PC-9 (cell line): ENCODE results near the gene RNASE9. TPM values are rescaled to one million over a fixed set of nuclear protein-coding genes. Genes with fewer than 3 reads are reported as not detected.
"Not testable (repeated sequence)": the region's sequence is repeated elsewhere in the genome, so short reads cannot be mapped to it uniquely, and the experiment has no call there.

Source experiments
- BruUV-seq: library from RNA; stranded (reverse); fragments of 400-500 nt; replicated peaks from 2 replicates; lab custom pipeline; 2021; lab: Mats Ljungman, UMichigan
- CTCF ChIA-PET: fragments of 300-600 bp; sonication (Branson Sonifier 250); formaldehyde crosslinking; loops from one replicate; lab custom pipeline; 2022; ENCODE audit warnings: antibody characterized with exemption; lab: Charles Lee
- POLR2A ChIA-PET: fragments of 300-600 bp; sonication (Branson Sonifier 250); formaldehyde crosslinking; loops from one replicate; lab custom pipeline; 2022; ENCODE audit warnings: antibody characterized with exemption; ENCODE audit not compliant: unreplicated experiment; lab: Charles Lee
- DNase-seq, 2 experiments: peaks; one replicate each; pipeline versions ENCODE4 v3.0.0 to v3.0.0-alpha.2; 2015 to 2022; ENCODE audit warnings: mixed read lengths in 1 of 2
- H2AFZ ChIP-seq: fragments of 200-600 bp; sonication (generic); 2 replicates; pipeline ENCODE4 v1.8.1; 2017; ENCODE audit warnings: antibody characterized with exemption
- H3F3A ChIP-seq: fragments of 200-600 bp; sonication (generic); 2 replicates; pipeline ENCODE4 v1.8.1; 2017; ENCODE audit warnings: antibody characterized with exemption, mild to moderate bottlenecking, low read depth; ENCODE audit not compliant: insufficient read depth
- H3K27ac ChIP-seq: fragments of 200-600 bp; sonication (generic); 2 replicates; pipeline ENCODE4 v1.6.1; 2016; ENCODE audit warnings: mixed run types
- H3K27me3 ChIP-seq: fragments of 200-600 bp; sonication (generic); 2 replicates; pipeline ENCODE4 v1.6.1; 2016; ENCODE audit warnings: low read depth, mixed run types; ENCODE audit not compliant: insufficient read depth
- H3K36me3 ChIP-seq: fragments of 200-600 bp; sonication (generic); 2 replicates; pipeline ENCODE4 v1.6.1; 2016; ENCODE audit warnings: low read depth, mixed run types
- H3K4me1 ChIP-seq: fragments of 200-600 bp; sonication (generic); replicated peaks from 2 replicates; pipeline ENCODE4 v1.6.1; 2016; ENCODE audit warnings: mixed run types; ENCODE audit not compliant: insufficient read depth
- H3K4me2 ChIP-seq: fragments of 200-600 bp; sonication (generic); 2 replicates; pipeline ENCODE4 v1.6.1; 2017; ENCODE audit warnings: mixed run types
- H3K4me3 ChIP-seq: fragments of 200-600 bp; sonication (generic); 2 replicates; pipeline ENCODE4 v1.6.1; 2016; ENCODE audit warnings: mixed run types
- H3K79me2 ChIP-seq: fragments of 200-600 bp; sonication (generic); 2 replicates; pipeline ENCODE4 v1.6.1; 2017; ENCODE audit warnings: low read depth, mixed run types
- H3K9me2 ChIP-seq: fragments of 200-600 bp; sonication (generic); 2 replicates; pipeline ENCODE4 v1.8.1; 2017; ENCODE audit warnings: mild to moderate bottlenecking; ENCODE audit not compliant: insufficient read depth
- H3K9me3 ChIP-seq: fragments of 200-600 bp; sonication (generic); 2 replicates; pipeline ENCODE4 v1.8.1; 2016; ENCODE audit warnings: low read depth; ENCODE audit not compliant: insufficient read depth
- H4K20me1 ChIP-seq: fragments of 200-600 bp; sonication (generic); 2 replicates; pipeline ENCODE4 v1.8.1; 2017; ENCODE audit not compliant: insufficient read depth
- intact Hi-C: fragments of 100-400 bp; cut with micrococcal nuclease; formaldehyde crosslinking; loops from one replicate; pipeline ENCODE4 v1.10.0; 2022; ENCODE audit not compliant: unreplicated experiment
- total RNA-seq: library from RNA; stranded (reverse); gene quantifications from 2 replicates; pipeline ENCODE4 v1.2.3, GENCODE V29; 2021

RNASE9 gene
- total RNA-seq, 1 experiment from 2014 or later, result not detected

DNA sequence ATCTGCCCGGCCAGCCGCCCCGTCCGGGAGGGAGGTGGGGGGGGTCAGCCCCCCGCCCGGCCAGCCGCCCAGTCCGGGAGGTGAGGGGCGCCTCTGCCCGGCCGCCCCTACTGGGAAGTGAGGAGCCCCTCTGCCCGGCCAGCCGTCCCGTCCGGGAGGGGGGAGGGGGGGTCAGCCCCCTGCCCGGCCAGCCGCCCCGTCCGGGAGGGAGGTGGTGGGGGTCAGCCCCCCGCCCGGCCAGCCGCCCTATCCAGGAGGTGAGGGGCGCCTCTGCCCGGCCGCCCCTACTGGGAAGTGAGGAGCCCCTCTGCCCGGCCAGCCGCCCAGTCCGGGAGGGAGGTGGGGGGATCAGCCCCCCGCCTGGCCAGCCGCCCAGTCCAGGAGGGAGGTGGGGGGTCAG is 54.6 kb downstream of the RNASE9 start:
- H3K4me2 ChIP-seq, H3K9me2 ChIP-seq, H2AFZ ChIP-seq, POLR2A ChIA-PET, H3K9me3 ChIP-seq, H3K79me2 ChIP-seq, CTCF ChIA-PET, BruUV-seq, H4K20me1 ChIP-seq, H3K27me3 ChIP-seq, H3K27ac ChIP-seq, H3K4me3 ChIP-seq, H3K36me3 ChIP-seq, DNase-seq, H3F3A ChIP-seq, H3K4me1 ChIP-seq, intact Hi-C loops: not testable (repeated sequence)

Other genes with a start within 250 kb of the RNASE9 start
- gene CCNB1IP1, start 227.8 kb downstream of the RNASE9 start, total RNA-seq, result 30.8 and 34.0 TPM in 2 replicates
- 22.1 and 23.3 TPM in 2 replicates for gene PARP2, start 217.4 kb downstream of the RNASE9 start, total RNA-seq
- gene TEP1, start 147.5 kb downstream of the RNASE9 start, total RNA-seq, result 18.4 and 20.4 TPM in 2 replicates
- gene KLHL33, start 124.9 kb downstream of the RNASE9 start, total RNA-seq, result 0.11 TPM in 1 of 2 replicates, not detected in the other
- gene OSGEP, start 106.2 kb downstream of the RNASE9 start, total RNA-seq, result 17.2 and 20.6 TPM in 2 replicates
- 107 and 113 TPM in 2 replicates for gene APEX1, start 105.8 kb downstream of the RNASE9 start, total RNA-seq
- gene PIP4P1, start 99.6 kb downstream of the RNASE9 start, total RNA-seq, result 20.1 and 22.2 TPM in 2 replicates
- 23.5 and 26.9 TPM in 2 replicates for gene PNP, start 91.6 kb downstream of the RNASE9 start, total RNA-seq
- gene RNASE10, start 55.5 kb downstream of the RNASE9 start, total RNA-seq, result 0.68 TPM in 1 of 2 replicates, not detected in the other
- not detected in 2 replicates for gene RNASE11, start 27.0 kb upstream of the RNASE9 start, total RNA-seq
- not detected in 2 replicates for gene RNASE12, start 30.3 kb upstream of the RNASE9 start, total RNA-seq
- gene OR6S1, start 80.6 kb upstream of the RNASE9 start, total RNA-seq, result not detected in 2 replicates
- gene RNASE4, start 123.5 kb upstream of the RNASE9 start, total RNA-seq, result 2.0 and 4.0 TPM in 2 replicates
- gene ANG, start 127.7 kb upstream of the RNASE9 start, total RNA-seq, result 4.4 and 5.7 TPM in 2 replicates
- not detected in 2 replicates for gene EDDM3A, start 184.8 kb upstream of the RNASE9 start, total RNA-seq
- not detected in 2 replicates for gene EDDM3B, start 207.4 kb upstream of the RNASE9 start, total RNA-seq
- gene RNASE6, start 220.2 kb upstream of the RNASE9 start, total RNA-seq, result not detected in 2 replicates
- gene RNASE1, start 241.8 kb upstream of the RNASE9 start, total RNA-seq, result 32.2 and 47.4 TPM in 2 replicates